GM15510 (cell line): ENCODE data around the gene NR1H3.

Source experiments
- POLR2A ChIP-seq: IDR thresholded peaks from 3 replicates; pipeline ENCODE4 v1.6.1; 2011; ENCODE audit warnings: borderline replicate concordance; ENCODE audit not compliant: insufficient read length; ENCODE audit errors: extremely low read depth

The NR1H3 gene

DNA sequence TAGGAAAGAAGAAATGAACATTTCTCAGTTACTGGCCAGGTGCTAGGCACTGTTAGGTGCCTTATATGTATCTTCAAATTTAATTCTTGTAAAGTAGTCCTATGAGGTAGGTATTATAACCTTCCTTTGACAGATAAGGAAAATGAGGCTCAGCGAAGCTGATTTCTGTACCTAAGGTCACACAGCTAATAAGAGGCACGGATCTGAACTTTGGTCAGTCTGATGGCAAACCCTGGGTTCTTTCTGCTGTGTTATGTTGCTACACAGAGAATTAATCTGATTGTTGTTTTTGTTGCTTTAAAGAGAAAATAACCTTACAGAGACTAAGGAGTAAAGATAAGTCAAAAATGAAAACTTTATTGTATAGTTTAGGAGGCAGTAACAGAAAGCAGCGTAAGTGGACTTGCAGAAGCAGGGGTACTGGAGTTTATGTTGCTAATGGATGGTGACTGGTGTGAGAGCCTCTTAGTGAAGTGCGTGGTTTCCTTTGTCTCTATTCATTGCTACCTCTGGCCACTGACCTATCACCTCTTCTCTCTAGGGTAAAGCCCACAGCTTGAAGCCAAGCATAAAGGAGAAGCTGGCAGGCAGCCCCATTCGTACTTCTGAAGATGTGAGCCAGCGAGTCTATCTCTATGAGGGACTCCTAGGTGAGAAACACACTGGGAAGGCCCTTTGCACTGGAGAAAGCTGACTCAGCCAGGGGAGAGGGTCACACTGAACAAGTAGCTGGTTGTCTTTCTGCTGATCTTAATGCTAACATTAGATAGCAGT is 50.4 kb downstream of the NR1H3 start:
- TF ChIP-seq POLR2A = no peak

DNA sequence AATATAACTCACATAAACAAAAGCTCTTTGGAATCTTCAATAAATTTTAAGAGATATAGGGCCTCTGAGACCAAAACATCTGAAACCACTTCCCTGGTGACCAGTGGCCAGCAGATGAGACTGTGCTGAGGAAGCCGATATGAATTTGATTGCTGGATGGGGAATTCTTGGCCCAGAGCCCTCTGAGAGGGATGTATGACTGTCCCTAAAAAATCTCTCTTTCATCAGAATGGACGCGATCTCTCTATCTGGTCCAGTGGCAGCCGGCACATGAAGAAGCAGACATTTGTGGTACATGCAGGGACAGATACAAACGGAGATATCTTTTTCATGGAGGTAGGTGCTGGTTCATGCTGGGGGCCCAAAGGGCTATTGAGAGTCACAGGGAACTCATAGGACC is 57.2 kb downstream of the NR1H3 start:
- TF ChIP-seq POLR2A = no peak

DNA sequence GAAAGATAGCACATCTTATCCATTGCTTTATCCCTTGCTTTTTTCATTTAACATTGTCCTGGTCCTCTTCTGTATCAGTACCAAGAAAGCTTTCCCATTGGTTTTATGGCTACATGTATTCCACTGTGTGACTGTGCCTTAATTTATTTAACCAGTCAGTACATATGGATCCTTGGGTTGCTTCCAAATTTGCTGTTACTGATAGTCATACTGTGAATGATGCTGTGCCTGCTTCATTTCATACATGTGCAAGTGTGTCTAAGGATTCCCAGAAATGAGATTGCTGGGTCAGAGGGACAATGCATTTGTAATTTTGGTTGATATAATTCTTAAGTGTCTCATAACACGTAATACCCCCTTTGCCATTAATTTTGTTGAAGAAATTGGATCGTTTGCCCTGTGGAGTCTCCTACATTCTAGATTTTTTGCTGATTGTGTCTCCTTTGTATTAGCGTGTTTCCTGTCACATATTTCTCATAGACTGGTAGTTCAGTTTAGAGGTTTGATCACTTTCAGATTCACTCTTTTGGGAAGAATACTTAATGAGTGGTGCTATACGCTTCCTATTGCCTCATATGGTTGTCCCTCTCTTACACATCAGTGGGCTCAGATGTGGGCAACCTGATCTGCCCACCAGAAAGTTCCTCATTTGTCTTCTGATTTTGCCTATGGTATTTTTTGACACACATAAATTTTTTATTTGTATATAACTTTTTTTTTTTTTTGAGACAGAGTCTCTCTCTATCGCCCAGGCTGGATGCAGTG is 59.5 kb downstream of the NR1H3 start:
- TF ChIP-seq POLR2A = no peak

DNA sequence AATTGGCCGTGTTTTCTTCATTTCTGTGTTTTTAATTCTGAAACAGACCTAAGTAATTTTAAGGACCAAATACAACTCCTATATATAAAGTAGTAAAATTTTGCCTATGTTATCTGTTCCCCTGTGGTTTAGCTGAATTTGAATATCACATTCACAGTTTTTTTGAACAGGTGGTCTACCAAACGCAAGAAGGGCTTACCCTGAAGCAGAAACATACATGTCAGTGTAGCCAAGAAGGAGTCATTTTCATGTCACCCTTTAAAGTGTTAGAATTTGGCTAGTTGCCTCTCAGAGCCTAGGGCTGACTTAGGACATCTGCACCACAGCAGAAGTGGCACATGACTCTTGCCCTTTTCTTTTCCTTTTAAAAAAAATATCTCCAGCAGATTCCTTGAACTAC is 60.4 kb downstream of the NR1H3 start:
- no peak for TF ChIP-seq POLR2A
